ENCODE measurements around the gene METRNL.

The METRNL gene

GRCh38 chr17:83067718-83068261, 11.6 kb upstream of the METRNL start:
- DNase-seq: peak in 1 of 2 experiments; percentile 41

DNA sequence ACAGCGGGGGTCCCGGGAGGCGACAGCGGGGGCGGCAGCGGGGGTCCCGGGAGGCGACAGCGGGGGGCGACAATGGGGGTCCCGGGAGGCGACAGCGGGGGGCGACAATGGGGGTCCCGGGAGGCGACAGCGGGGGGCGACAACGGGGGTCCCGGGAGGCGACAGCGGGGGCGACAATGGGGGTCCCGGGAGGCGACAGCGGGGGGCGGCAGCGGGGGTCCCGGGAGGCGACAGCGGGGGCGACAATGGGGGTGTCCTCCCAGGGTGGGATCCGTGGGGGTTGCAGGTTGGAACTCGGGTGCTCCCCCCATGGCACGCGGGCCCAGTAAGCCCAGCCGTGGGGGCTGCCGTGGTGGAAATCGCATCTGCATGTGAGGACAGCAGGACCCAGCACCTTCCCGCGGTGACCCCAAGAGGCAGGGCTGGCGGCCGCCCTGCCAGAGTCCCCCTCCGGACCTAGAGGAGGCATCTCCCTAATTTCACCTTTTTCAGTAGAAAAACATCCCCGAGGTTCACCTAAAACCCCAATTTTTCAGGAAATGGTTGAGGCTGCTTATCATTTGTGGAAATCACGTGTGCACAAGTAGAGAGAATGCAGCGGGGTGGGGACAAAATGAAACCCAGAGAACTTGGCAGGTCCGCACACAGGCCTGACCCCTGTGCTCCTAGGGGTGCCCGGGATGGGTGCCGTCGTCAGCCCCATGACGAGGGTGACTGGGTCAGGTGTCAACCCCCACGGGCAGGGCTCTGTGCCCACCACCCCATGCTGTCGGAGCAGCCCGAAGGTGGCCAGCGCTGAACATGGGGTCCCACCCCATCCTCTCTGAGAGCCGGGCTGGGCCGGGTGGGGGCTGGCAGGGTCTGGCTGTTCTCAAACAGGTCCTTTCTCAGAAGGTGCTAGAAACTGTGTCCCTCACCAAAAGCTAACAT, 10.5 kb upstream of the METRNL start:
- no peak for DNase-seq

GRCh38 chr17:83069571-83069906, 9.9 kb upstream of the METRNL start:
- no peak for DNase-seq

DNA sequence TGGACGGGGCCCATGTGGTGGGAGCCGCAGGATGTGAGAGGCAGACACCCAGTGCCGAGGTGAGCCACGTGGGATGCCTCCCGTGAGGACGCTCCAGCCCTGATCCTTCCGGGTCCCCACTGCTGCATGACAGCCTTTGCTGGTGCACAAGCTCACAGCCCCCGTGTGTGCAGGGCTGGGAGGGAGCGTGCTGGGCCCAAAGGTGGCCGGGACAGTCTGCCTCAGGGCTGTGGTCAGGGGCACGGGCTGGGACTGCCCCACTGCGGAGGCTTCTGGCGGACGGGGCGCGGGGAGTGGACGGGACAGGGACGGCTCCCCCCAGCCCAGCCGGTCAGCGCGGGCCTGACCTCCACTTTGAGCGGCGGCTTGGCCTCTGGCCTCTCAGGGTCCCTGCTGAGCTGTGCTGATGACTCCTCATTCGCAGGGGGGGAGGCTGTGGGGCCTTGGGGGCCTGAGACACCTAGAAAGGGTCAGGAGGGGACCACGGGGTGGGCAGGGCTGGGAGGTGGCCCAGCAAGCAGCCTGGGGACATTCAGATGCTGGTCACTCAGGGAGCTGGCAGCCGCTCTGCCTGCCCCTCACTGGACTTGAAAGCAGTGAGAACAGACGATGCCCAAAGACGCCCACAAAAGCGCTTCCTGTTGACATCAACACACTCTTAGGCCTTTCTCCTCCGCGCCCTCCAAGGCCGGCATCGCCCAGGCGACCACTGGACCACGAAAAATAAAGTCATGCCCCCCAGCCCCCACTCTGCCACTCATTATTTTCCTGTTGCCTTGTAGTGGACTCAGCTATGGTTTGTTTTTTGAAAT, 9.3 kb upstream of the METRNL start:
- DNase-seq: no peak

DNA sequence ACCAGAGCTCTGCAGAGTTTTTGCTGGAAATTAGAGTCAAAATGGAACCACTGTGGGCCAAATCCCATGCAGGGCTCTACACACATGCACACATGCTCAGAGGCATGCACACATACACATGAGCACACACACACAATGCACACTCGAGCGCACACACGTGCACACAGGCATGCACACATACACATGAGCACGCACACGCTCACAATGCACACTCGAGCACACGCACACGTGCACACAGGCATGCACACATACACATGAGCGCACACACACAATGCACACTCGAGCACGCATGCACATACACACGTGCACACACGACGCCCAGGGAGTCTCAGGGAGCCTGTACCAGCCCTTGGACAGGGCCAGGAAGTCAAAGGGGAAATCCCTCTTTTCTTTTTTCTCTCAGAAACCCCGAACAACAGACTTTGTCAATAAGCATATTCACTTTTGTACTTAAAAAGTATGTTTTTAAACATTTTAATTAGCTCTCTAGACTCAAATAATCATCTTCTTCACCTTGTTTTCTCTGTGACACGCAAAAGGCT, 8.5 kb upstream of the METRNL start:
- DNase-seq: no peak

DNA sequence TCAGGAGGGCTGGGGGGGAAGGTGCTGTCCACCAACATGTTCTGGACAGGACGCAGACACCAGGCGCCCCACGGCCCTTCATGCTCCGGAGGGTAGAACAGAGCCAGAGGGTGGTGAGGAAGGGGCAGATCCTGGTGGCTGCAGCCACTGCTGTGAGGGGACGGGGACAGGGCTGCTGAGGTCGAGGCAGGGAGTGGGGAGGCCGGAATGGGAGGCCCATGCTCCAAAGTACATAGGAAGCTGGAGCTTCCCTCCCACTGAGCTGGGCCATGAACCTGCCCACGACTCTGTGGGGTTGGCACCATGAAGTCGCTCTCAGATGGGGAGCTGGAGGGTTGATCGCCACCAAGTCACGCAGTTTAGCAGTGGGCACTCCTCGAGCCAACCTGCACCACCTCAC, 8.0 kb upstream of the METRNL start:
- no peak for DNase-seq

GRCh38 chr17:83071966-83072562, 7.3 kb upstream of the METRNL start:
- no peak for DNase-seq

DNA sequence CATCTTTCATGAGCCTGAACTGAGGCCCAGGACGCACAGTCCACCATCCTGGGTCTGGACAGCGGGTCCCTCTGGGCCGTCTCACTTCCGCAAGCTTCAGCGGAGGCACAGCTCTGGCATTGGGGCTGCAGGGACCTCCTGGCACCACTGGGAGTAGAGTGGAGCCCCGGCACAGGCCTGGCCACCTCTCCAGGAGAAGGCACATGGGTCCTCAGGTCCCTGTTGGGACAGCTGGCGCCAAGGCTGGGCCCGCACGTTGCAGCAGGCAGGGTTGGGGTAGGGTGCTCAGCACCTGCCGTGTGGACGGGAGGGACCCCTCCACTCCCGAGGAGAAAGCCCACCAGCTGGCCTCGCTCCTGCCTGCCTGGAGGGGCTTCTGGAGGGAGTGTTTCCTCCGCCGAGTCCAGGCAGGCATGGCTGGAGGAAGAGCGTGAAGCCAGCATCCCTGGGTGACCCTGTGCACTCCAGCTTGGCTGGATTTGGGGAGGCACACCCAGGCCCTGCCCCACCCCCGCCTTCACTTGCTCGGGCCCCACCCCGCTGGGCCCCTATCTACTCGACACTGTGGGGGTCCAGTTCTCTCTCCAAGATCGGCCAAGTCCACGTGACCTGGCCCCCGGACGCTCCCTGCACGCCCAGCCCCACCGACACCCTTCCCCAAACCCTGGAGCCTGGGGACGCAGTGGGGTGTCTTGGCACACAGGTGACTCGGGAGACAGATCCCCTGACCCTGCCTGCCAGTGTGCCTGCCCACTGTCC, 6.6 kb upstream of the METRNL start:
- DNase-seq: no peak

- no peak for DNase-seq
Measured at GRCh38 chr17:83073389-83074063, 5.9 kb upstream of the METRNL start.

- no peak for DNase-seq
Measured at GRCh38 chr17:83074486-83075223, 4.8 kb upstream of the METRNL start.

DNA sequence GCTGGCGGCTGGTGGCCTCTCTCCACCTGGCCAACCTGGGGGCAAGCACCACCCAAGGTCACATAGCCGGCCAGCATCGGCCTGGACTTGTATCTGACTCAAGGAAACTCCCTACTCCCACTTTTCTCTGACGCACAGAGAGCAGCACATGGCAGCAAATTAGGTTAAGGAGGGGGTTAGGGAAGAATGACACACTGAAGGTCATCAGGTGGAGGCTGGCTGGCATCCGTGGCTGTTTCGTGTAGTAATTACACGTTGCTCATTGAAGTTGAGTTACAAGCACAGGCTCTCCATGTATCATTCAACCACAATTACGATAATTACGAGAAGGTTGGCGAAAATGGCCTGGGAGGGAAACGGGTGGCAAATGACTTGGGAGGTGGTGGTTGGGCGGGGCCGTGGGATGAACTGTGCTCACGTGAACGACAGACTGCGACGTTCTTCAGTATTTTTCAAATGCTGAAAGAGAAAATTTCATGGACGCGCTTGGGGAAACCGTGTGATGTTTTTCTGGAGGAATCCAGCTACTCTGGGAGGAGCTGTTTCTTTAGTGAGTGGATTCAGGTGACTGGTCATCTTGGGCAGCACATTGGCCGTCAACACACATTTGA, 4.0 kb upstream of the METRNL start:
- DNase-seq: no peak

DNA sequence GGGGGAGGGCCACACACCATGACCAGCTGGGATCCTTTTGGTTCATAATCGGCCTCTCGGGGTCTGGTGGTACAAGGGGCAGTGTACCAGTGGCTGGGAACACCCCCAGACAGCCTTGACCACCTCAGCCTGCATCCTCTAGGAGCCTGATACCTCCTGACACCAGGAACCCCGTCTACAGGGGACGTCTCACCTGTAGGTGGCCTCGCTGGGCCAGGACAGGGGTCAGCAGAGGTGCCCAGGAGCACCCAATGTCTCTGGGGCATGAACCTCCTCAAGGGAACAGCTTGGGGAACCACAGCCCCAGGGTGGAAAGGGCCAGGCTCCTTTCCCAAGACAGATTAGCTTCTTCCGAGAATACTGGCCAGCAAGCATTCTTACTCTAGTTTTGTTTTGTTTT, 2.5 kb upstream of the METRNL start:
- peak in 1 of 2 experiments; percentile 27 for DNase-seq

GRCh38 chr17:83077411-83077810, 2.0 kb upstream of the METRNL start:
- DNase-seq: no peak

DNA sequence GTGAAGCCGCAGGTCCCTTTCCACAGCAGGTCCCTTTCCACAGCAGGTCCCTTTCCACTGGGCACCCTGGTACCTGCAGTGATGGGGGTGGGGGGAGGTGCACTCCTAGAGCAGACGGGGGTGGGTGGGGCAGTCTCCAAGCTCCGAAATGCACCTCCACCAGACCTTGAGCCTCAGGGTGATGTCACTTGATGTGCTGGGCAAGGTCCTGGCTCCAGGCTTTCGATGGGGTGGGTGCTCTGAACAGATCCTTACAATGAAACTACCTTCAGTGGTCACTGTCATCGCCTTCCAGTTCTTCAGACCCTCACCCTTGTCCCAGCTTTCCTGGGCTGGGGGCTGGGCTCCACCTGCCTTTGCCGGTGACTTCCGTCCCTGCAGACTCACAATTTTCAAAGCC, 1.5 kb upstream of the METRNL start:
- no peak for DNase-seq

DNA sequence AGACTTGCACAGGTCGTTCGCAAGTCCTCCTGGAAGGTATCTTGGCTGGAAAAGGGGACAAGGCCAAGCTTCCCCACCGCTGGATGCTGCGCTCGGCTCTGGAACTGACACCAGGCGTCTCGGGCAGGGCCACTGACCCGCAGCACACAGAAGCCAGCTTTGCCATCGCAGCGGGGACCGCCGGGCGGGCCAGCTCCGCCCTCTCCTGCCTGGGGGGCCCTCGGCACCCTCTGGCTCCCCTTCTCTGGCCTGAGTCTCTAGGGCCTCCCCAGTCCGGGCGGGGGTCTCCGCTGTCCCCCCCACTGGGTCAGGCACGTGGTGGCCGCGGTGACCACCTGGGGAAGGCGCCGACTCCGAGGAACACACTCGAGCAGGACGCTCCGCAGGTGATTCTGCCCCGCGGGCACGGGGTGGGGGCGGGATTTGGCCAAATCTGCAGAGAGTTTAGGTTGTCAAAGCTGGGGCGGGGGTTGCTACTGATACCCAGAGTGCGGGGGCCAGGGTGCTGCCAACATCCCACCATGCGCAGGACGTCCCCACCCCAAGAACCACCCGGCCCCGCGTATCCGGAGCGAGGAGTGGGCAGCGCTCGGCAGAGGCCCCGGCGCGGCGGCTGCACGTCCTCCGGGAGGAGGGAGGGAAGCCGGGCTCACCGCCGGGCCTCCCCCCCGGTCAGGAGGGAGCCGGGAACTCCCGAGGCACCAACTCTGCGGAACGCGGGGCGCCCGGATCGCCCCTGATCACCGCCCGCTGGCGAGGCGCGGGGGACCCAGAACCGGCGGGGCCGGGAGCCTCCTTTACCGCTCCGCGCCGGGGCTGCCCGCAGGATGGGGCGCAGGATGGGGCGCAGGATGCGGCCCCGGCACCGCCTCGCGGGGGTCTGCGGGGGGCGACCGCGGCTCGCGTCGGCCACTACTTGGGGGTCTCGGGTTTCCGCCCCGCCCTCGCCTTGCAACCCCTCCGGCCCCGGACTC, 744 bp upstream of the METRNL start:
- DNase-seq: peak in 1 of 2 experiments; percentile 34

DNA sequence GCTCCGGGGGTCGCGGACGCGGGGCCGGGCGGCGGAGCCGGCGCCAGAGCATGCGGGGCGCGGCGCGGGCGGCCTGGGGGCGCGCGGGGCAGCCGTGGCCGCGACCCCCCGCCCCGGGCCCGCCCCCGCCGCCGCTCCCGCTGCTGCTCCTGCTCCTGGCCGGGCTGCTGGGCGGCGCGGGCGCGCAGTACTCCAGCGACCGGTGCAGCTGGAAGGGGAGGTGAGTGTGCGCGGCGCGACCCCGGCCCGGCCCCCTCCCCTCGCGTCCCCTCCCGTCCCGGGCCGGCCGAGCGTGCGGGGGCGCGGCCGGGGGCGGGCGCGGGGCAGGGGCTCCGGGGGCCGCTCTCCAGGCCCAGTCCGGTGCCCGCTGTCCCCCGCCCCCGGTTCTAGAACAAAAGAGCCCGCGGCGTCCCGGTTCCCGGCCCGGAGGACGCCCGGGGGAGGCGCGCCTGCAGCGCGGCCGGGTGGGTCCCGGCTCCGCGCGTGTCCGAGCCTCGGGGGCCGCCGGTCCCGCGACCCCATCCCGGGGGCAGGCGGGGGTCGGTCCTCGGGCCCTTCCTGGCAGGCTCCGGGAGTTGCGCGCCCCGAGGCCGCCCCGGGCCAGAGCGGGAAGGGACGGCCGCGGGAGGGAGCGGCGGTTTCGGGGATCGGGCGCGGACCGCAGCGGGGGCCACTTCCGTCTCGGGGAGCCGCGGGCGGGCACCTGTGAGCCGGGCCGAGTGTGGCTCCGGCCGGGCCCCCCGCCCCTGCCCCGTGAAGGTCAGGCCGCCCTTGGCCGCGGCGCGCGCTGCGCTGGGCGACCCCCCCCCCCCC, 563 bp downstream of the METRNL start:
- no peak for DNase-seq

- no peak for DNase-seq
Measured at GRCh38 chr17:83080579-83080857, 1.1 kb downstream of the METRNL start.

DNA sequence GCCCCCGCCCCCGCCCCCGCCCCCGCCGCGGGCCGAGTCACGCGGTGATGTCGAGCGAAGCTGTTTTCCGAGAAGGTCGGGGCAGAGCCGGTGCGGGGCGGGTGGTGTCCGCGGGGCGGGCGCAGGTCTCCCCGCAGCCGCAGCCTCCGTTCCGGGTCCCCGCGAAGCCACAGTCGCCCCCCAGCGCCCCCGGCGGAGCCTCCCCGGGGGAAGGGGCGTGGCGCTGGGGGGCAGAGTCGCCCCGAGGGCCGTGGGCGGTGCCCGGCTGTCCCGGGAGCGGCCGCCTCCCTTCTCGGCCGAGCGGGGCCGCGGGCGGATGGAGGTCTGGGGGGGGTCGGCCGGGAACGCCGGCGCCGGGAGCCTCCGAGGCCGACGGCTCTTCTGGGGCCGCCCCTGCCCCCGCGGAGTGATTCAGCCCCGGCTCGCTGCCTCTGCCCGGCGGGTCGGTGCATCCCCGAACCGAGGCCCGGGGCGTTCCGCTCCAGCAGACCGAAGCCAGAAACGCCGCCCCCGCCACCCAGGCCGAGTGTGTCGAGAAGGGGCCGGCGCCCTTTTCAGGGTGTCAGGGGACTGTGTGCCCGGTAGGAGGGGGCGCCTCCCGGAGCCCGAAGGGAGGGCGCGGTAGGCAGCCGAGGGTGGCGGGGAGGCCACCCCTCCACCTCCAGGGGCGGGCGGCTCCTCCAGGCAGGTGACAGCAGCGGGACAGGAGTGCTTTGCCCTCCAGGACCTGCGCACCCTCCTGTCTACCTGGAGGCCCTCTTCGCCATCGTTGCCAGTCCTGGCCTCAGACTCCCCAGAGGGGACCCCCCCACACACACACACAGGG, 1.7 kb downstream of the METRNL start:
- DNase-seq: peak in 1 of 2 experiments; percentile 70

All from NCI-H526 (cell line).